Frontal cortex (tissue), 4 donors: Measurements from ENCODE around the gene TMEM235. TPM values are rescaled to one million over a fixed set of nuclear protein-coding genes. Genes with fewer than 3 reads are reported as not detected.

Source experiments
- DNase-seq, 2 donors: peaks; one replicate each; pipeline ENCODE4 v3.0.0; 2012; ENCODE audit warnings: low spot score in 2 of 2
- FAIRE-seq: peaks from 2 replicates; lab custom pipeline; 2012; peaks lifted over from hg19 to GRCh38; lab: Jason Lieb, UNC
- total RNA-seq: library from RNA; depleted of rRNA; stranded (reverse); fragments of >200 nt; gene quantifications from one replicate; pipeline ENCODE4 v1.2.3, GENCODE V29; 2014
- donor health status: control.
- donor health status: control.
- donor health status: control.

The TMEM235 gene
- total RNA-seq, 1 donor from 2014 or later: not detected

- DNase-seq (no peak), FAIRE-seq (no peak)
Measured at GRCh38 chr17:78236362-78237127, 5.1 kb downstream of the TMEM235 start.

DNA sequence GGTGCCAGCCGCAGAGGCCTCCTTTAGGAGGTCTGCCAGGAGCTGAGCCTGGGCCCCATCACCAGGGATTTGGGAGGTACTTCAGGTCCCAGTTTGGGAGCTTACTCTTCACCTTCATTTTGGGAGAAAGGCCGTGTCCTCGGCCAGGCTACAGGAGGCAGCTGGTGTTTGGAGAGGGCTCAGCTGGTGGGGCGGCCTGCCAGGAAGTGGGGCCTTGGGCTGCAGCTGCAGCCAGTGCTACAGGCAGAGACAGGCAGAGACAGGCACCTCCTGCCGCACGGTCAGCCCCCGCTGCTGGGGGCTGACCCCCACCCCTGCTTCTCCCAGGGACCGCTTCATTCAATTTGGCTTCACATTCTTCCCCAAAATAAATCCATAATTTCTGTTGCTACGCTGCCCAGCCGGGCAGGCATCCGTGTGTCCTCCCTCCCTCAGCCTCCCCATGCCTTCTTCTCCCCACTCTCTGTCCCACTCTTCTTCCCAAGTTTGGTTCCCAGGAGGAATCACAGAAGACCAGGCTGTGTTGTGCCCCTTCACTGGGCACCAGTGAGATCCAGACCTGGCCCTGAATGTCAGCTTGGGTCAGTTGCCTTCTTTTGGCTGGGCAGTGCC lies 6.1 kb downstream of the TMEM235 start:
- no peak for FAIRE-seq
- DNase-seq: peak; percentile 60 to 68

GRCh38 chr17:78238823-78239488 lies 7.5 kb downstream of the TMEM235 start:
- DNase-seq: no peak
- FAIRE-seq: no peak

DNA sequence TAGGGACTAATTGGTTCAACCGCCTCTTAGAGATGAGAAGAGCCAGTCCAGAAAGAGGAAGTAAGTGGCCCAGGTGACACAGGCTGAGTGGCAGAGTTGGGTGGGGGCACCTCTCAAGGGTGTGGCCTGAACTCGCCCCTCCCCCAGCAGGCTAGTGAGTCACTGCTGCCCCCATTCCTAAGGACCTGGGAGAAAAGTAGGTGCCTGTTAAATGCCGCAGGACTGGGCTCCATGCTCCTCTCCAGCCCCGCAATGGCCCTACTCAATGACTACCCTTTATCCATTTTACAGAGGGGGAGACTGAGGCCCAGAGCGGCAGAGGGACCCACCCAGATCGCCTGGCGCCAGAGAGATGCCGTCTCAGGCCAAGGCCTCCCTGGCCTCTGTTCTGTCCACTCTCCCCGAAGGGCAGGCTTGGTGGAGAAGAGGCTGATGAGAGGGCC lies 8.1 kb downstream of the TMEM235 start:
- no peak for FAIRE-seq

GRCh38 chr17:78240012-78240655 lies 8.7 kb downstream of the TMEM235 start:
- no peak for FAIRE-seq
- no peak for DNase-seq

More for the DNA sequence above, 8.1 kb downstream of the TMEM235 start:
- DNase-seq: no peak

- DNase-seq (no peak), FAIRE-seq (no peak)
Measured at GRCh38 chr17:78240839-78241238, 9.4 kb downstream of the TMEM235 start.

DNA sequence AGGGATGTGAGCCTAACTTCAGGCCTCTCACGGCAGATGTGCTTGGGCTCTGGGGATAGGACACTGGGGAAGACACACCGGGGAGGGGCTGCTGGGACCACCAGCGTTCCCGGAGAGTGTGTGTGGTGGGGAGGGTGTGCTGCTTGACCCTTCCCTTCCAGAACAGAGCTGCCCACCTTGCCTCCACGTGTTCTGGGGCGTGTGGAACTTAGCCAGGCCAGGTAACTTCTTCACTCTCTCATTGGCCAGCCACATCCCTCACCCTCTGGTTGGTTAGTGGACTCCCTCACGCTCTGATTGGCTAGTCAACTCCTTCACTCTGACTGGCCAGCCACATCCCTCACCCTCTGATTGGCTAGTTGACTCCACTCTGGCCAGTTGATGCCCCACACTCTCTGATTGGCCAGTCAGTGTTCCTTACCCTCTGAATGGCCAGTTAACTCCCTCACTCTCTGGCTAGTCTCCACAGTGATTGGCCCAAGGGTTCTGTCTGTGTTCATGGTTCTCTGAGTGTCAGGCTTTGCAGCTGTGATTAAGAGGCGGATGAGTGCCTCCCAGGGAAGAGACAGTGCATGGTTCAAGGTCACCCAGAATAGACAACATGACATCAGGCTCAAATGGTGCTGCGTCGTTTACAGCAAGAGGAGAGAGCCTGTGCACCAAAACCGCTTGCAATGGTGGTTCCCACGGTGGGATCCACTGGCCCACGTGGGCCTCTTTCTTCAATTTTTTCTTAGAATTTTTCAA lies 10.0 kb downstream of the TMEM235 start:
- peak; percentile 56 to 58 for DNase-seq
- peak; percentile 70 for FAIRE-seq

DNA sequence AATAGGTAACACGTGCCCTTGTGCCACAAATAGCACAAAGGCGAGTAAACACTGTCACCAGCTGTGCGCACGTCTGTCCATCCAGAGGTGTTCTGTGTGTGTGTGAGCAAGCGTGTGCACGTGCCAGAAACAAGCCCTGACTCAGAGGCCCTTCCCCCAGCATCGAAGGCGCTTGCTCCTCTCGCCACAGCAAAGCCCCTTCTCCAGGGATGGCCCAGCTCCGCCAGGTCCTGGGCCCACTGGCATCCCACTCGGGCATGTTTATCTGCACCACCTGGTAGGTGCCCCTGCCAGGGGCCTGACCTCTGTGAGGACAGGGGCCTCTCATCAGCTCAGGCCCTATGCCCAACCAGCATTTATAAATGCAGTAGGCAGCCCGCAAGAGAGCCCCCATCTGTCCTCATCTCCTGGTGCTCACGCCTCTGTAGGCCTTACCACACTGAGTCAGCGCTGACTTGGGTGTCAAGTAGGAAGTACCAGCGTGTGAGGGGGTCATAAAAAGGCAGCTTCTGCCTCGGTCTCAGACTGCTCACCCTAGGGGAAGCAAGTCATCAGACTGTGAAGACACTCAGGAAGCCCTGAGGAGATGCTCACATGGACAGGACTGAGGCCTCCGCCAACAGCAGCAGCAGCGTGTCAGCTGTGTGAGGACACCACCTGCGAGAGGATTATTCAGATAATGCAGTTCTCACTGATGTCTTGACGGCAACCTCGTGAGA lies 10.8 kb downstream of the TMEM235 start:
- DNase-seq (no peak), FAIRE-seq (no peak)

DNA sequence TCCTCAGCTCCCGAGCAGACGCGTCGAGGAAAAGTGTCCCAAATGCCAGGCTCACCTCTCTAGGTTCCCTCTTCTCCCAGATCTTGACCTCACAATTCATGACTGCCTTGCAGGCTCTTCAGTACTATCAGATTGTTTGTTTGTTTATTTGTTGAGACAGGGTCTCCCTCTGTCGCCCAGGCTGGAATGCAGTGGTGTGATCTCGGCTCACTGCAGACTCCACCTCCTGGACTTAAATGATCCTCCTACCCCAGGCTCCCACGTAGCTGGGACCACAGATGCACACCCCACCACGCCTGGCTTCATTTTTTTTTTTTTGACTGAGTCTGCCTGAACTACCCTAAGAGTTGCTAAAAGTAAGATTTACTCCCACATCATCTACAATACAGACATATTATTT lies 15.9 kb downstream of the TMEM235 start:
- FAIRE-seq (no peak), DNase-seq (no peak)

GRCh38 chr17:78248051-78248914 lies 16.9 kb downstream of the TMEM235 start:
- FAIRE-seq (no peak), DNase-seq (peak in 1 of 2 donors; percentile 57)

- FAIRE-seq (no peak), DNase-seq (no peak)
Measured at GRCh38 chr17:78249074-78249817, 17.8 kb downstream of the TMEM235 start.

DNA sequence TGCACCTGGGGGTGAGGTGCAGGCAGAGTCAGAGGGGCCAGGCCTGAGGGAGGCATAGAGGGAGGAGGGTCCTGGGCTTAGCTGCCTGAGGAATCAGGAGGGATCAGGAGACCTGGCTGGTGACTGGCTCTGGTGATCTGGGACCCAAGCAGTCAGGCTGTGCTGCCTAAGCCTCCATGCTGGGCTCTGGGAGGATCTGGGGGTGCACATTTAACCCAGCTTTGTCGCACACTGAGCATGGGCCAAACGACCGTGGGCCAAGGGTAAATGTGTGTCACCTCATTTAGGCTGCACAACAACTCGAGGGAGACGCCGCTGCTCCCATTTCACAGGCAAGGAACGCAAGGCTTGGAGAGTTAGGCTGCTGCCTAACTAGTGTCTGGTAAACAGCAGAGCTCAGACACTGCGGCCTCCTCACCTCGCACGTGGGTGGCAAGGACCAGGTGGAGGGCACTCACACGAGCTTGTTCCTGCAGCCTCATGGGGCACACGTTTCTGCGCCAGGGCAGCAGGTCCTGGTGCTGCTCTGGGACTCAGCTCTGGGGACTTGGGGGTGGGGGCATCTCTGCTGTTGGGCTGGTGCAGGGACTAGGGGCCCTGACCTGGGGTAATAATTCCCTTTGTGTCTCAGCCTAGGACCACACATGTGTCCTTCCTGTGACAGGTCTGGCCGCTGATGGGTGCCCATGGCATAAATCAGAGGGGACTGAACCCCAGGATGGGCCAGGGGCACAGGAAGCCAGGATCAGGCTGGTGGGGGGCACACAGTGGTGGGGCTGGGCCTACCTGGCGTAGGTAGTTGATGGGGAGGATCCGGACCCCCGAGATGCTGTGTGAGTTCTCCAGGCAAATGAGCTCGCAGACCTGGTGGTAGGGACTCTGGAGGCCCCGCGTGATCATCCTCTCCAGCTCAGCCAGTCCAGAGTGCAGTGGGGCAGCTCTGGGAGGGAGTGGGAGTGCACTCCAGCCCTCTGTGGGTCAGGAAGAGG lies 18.7 kb downstream of the TMEM235 start:
- no peak for DNase-seq
- no peak for FAIRE-seq

DNA sequence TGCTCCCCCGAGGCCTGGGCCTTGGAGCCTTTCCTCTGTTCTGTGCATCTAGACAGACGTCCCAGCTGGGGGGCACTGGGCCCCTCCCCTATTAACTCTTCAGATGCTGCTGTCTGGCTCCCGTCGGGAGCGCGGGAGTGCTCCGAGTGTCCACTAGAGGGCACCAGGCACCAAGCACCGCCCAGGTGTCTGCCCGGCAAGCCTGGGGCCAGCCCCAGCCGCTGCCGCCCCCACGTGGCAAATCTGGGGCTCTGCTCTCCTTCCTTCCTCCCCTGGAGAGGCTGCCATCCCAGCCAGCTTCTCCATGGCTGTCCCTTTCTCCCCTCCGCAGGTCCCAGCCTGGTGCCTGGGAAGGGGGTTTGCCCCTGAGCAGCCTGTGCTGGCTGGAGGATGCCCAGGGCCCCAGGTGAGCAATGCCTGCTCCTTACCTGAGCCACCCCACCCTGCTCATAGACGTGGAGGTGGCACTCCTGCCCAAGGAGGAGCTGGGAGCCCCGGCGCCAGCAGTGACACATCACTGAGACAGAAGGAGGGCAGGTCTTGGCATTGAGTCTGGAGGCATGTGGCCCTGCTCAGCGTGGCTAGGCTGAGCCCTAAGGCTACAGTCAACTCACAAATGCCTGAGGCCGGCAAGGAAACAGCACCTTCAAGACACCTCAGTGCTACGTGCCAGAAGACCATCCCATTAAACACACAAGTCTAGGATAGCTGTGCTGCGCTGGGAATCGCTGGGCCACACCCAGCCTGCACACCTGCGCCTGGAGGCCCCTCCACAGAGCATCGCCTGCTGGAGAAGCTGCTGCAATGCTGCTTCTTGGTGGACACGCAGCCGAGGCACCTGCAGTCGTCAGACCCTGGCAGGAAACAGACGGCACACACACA lies 19.7 kb downstream of the TMEM235 start:
- DNase-seq (peak; percentile 85 to 95), FAIRE-seq (no peak)

DNA sequence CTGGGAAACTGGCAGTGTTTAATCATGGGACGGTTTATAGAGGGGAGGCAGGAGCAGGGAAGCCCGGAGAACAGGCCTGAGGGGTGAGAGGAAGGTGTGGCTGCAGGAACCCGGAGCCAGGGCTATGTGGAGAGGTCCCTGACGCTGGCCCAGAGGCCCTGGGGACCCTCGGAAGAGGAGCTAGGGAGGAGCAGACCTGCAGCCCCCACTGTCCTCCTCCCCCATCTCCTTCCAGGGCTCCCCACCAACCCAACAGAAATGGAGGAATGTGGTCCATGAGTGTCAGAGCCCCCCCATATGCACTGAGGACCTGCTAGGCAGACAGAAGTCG lies 20.3 kb downstream of the TMEM235 start:
- DNase-seq (no peak), FAIRE-seq (no peak)

- FAIRE-seq (no peak), DNase-seq (no peak)
Measured at GRCh38 chr17:78252111-78252634, 20.7 kb downstream of the TMEM235 start.
